Gastrocnemius medialis (tissue), 4 donors: ENCODE results near the gene HSPA8. TPM values are rescaled to one million over a fixed set of nuclear protein-coding genes. Genes with fewer than 3 reads are reported as not detected.

ENCODE experiments used
- ATAC-seq, 2 donors: fragments of 150-250 bp; one replicate each; pipeline ENCODE4 v1.9.1; 2016
- DNase-seq, 2 donors: peaks; one replicate each; pipeline ENCODE4 v3.0.0-alpha.2; 2019
- H3K27ac ChIP-seq, 4 donors: fragments of 200-600 bp; sonication (generic); 1 replicate in 1 of 4; 2 replicates in 3 of 4; pipeline ENCODE4 v1.5.1; 2016 to 2018; ENCODE audit warnings: mild to moderate bottlenecking in 2 of 4, moderate library complexity in 1 of 4
- H3K27me3 ChIP-seq, 3 donors: fragments of 200-600 bp; sonication (generic) in 2 of 3; 1 replicate in 1 of 3; 2 replicates in 2 of 3; pipeline versions ENCODE4 v1.5.1 to v1.6.0; 2016 to 2019; ENCODE audit warnings: mild to moderate bottlenecking in 1 of 3, moderate library complexity in 1 of 3
- H3K36me3 ChIP-seq, 2 donors: fragments of 200-600 bp; sonication (generic) in 1 of 2; one replicate each; pipeline ENCODE4 v1.5.1; 2017 to 2018
- H3K4me1 ChIP-seq, 2 donors: fragments of 200-600 bp; sonication (generic) in 1 of 2; one replicate each; pipeline ENCODE4 v1.5.1; 2016 to 2017; ENCODE audit warnings: mild to moderate bottlenecking in 2 of 2
- H3K4me3 ChIP-seq, 4 donors: fragments of 200-600 bp; sonication (generic) in 3 of 4; 1 replicate in 1 of 4; 2 replicates in 3 of 4; pipeline ENCODE4 v1.5.1; 2016 to 2019; ENCODE audit warnings: mild to moderate bottlenecking in 2 of 4
- H3K9me3 ChIP-seq, 3 donors: fragments of 200-600 bp; sonication (generic) in 2 of 3; 1 replicate in 1 of 3; 2 replicates in 2 of 3; pipeline ENCODE4 v1.5.1; 2016 to 2019
- POLR2A ChIP-seq, 2 donors: fragments of 450-650 bp; IDR thresholded peaks; one replicate each; pipeline ENCODE4 v1.6.1; 2017; ENCODE audit warnings: antibody characterized with exemption in 2 of 2, mild to moderate bottlenecking in 2 of 2, moderate library complexity in 2 of 2
- in situ Hi-C, 4 donors: fragments of 200-750 bp; cut with MboI; loops; one replicate each; pipeline versions ENCODE4 v1.15.0 to v1.8.0; 2017; ENCODE audit warnings: low sequenced_read_pairs in 4 of 4
- intact Hi-C: fragments of 100-400 bp; cut with DNase I; formaldehyde crosslinking; loops from one replicate; pipeline ENCODE4 v1.15.1; 2023; ENCODE audit warnings: low total_unique reads
- total RNA-seq, 4 donors: library from RNA; depleted of rRNA; stranded (reverse); fragments of >200 nt; gene quantifications; one replicate each; pipeline versions ENCODE4 v1.1.0 to v1.2.3, GENCODE V29; 2016
- TF ChIP-seq, protein P1 (sequence below), 5 experiments: fragments of 450-650 bp in 3 of 5; fragments of 200-600 bp in 2 of 5; sonication (generic) in 2 of 5; IDR thresholded peaks in 4 of 5; conservative IDR thresholded peaks in 1 of 5; 1 replicate in 4 of 5; 2 replicates in 1 of 5; pipeline ENCODE4 v1.5.1; 2016 to 2019; ENCODE audit warnings: antibody characterized with exemption in 5 of 5, mild to moderate bottlenecking in 3 of 5, moderate library complexity in 3 of 5

The HSPA8 gene
- total RNA-seq, 4 donors from 2014 or later: 1,017 to 1,596 (median 1,399) TPM

DNA sequence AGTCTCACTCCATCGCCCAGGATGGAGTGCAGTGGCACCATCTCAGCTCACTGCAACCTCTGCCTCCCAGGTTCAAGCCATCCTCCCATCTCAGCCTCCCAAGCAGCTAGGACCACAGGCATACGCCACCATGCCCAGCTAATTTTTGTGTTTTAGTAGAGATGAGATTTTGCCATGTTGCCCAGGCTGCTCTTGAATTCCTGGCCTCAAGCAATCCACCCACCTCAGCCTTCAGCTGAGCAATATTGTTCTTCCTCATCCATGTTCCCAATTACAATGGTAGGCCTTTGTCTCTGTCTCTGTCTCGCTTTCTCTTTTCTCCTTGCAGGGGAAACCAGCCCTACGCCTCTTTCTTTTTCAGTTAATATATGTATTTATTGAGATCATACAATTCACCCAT, 10.3 kb downstream of the HSPA8 start:
- in situ Hi-C loops (no loop called here), intact Hi-C loops (loop anchor here (10.0 kb wide), 1 partner anchor 187 kb away; no protein-coding TSS in a partner anchor)
- ATAC-seq (no peak), DNase-seq (no peak)
- Histone ChIP-seq H3K36me3 (peaks cover 3 to 36% of the 10 kb centered on the region in 2 donors), H3K27ac (no peak overlapping the region), H3K27me3 (no peaks in the 10 kb centered on the region), H3K4me3 (no peak overlapping the region), H3K9me3 (no peaks in the 10 kb centered on the region), H3K4me1 (peaks cover 11 to 19% of the 10 kb centered on the region in 2 donors)
- no peak for TF ChIP-seq POLR2A (IDR thresholded peaks at IDR 0.05)
- TF ChIP-seq, protein P1, sequence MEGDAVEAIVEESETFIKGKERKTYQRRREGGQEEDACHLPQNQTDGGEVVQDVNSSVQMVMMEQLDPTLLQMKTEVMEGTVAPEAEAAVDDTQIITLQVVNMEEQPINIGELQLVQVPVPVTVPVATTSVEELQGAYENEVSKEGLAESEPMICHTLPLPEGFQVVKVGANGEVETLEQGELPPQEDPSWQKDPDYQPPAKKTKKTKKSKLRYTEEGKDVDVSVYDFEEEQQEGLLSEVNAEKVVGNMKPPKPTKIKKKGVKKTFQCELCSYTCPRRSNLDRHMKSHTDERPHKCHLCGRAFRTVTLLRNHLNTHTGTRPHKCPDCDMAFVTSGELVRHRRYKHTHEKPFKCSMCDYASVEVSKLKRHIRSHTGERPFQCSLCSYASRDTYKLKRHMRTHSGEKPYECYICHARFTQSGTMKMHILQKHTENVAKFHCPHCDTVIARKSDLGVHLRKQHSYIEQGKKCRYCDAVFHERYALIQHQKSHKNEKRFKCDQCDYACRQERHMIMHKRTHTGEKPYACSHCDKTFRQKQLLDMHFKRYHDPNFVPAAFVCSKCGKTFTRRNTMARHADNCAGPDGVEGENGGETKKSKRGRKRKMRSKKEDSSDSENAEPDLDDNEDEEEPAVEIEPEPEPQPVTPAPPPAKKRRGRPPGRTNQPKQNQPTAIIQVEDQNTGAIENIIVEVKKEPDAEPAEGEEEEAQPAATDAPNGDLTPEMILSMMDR (IDR thresholded peaks at IDR 0.05 in 4 of 5, conservative IDR thresholded peaks at IDR 0.05 in 1 of 5): no peak

DNA sequence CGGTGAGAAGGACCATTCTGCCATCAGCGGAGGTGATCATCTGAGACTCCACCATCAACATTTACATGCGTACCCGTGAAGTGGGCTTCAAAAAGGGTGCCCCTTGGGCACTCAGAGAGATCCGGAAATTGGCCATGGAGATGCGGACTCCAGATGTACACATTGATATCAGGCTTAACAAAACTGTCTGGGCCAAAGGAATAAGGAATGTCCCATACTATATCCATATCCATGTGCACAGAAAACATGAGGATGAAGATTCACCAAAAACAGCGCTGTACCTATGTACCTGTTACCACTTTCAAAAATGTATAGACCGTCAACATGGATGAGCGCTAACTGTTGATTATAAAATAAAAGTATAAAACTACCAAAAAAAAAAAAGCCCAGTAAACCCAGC, 10.8 kb downstream of the HSPA8 start:
- intact Hi-C loops (loop anchor here (10.0 kb wide), 1 partner anchor 186 kb away; no protein-coding TSS in a partner anchor), in situ Hi-C loops (no loop called here)
- Histone ChIP-seq H3K4me1 (peaks cover 6 to 14% of the 10 kb centered on the region in 2 donors), H3K9me3 (no peaks in the 10 kb centered on the region), H3K27ac (no peak overlapping the region), H3K4me3 (no peak overlapping the region), H3K36me3 (peaks cover 2 to 31% of the 10 kb centered on the region in 2 donors), H3K27me3 (no peaks in the 10 kb centered on the region)
- DNase-seq: no peak
- TF ChIP-seq POLR2A (IDR thresholded peaks at IDR 0.05): no peak
- TF ChIP-seq, protein P1 (IDR thresholded peaks at IDR 0.05 in 4 of 5, conservative IDR thresholded peaks at IDR 0.05 in 1 of 5): no peak
- ATAC-seq: no peak

DNA sequence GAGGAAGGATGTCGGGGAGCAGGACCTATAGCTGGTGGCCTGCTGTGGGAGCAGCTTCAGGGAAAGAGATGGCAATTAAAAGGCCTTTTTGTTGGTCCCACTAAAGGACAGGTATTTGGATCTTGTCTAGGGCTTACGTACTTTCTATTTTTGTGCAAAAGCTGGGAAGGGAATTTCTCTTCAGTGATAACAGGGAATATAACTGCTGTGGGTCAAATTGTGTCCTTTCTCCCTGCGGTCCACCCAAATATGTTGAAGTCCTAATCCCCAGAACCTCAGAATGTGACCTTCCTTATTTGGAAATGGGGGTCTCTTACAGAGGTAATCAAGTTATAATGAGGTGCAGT, 14.0 kb downstream of the HSPA8 start:
- Histone ChIP-seq H3K4me1 (no peaks in the 10 kb centered on the region), H3K36me3 (no peaks in the 10 kb centered on the region), H3K27ac (no peak overlapping the region), H3K9me3 (no peaks in the 10 kb centered on the region), H3K4me3 (no peak overlapping the region), H3K27me3 (no peaks in the 10 kb centered on the region)
- in situ Hi-C loops: loop anchor here in 1 of 4 donors (25.0 kb wide), 1 partner anchor 461 kb away; no protein-coding TSS in a partner anchor
- TF ChIP-seq POLR2A (IDR thresholded peaks at IDR 0.05): no peak
- TF ChIP-seq, protein P1 (IDR thresholded peaks at IDR 0.05 in 4 of 5, conservative IDR thresholded peaks at IDR 0.05 in 1 of 5): no peak
- ATAC-seq: no peak
- no peak for DNase-seq
- intact Hi-C loops: no loop called here

DNA sequence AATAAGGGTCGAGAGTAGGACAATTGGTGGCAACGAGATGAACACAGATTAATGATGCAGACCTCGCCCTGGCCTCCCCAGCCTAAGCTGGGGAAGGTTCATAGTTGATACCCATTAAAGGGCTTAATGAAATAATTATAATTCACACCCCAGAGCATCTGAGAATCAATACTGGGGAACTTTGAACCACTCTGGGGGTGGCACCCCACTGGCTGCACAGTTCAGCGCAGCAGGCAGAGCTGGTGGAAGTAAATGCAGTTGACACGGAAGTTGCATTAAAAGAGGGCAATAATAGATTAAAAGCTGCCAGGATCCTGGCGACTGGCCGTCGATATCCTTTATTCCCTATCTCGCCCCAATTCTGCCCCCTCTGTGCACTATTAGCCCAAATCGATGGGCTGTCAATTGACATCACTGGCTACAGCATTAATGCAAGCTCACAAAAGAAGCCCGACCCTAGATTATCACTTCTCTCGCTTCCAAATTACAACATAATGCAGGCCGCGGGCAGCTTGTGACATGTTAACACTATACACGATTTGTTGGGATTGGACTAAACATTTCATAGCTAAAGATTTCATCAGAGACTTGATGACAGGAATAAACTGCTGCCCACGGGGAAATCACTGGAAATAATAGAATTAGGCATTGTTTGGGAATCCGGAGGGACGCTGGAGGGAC, 14.5 kb downstream of the HSPA8 start:
- Histone ChIP-seq H3K4me3 (no peak overlapping the region), H3K9me3 (no peaks in the 10 kb centered on the region), H3K27ac (no peak overlapping the region), H3K36me3 (no peaks in the 10 kb centered on the region), H3K27me3 (no peaks in the 10 kb centered on the region), H3K4me1 (no peaks in the 10 kb centered on the region)
- in situ Hi-C loops (loop anchor here in 1 of 4 donors (25.0 kb wide), 1 partner anchor 460 kb away; no protein-coding TSS in a partner anchor), intact Hi-C loops (no loop called here)
- no peak for ATAC-seq
- TF ChIP-seq, protein P1 (IDR thresholded peaks at IDR 0.05 in 4 of 5, conservative IDR thresholded peaks at IDR 0.05 in 1 of 5): no peak
- no peak for TF ChIP-seq POLR2A (IDR thresholded peaks at IDR 0.05)
- DNase-seq: no peak
